K562 (cell line): ENCODE data around the gene TRIM27. TPM values are rescaled to one million over a fixed set of nuclear protein-coding genes. Genes with fewer than 3 reads are reported as not detected.

Experiments
- CHD4 ChIP-seq: fragments of 200-600 bp; sonication (generic); IDR thresholded peaks from 3 replicates; pipeline ENCODE4 v1.6.1; 2012; ENCODE audit warnings: low read depth, mild to moderate bottlenecking, mixed read lengths, low read length, inconsistent platforms; ENCODE audit not compliant: insufficient read depth, insufficient replicate concordance, poor library complexity, severe bottlenecking
- HNRNPUL1 ChIP-seq: fragments of 200-400 bp; formaldehyde crosslinking; IDR thresholded peaks from 2 replicates; pipeline ENCODE4 v1.6.1; 2017; ENCODE audit warnings: low read length
- JUND ChIP-seq, 2 experiments: IDR thresholded peaks; 2 replicates in 1 of 2; 3 replicates in 1 of 2; pipeline ENCODE4 v1.6.1; 2011; ENCODE audit warnings: borderline replicate concordance in 2 of 2, low read depth in 2 of 2, low read length in 2 of 2, improper control_type of control experiment in 1 of 2, missing biosample characterization in 1 of 2, missing genetic modification characterization in 1 of 2, missing genetic modification reagents in 1 of 2
- KAT2B ChIP-seq: IDR thresholded peaks from one replicate; pipeline ENCODE4 v1.6.1; 2012; ENCODE audit warnings: low read depth, mild to moderate bottlenecking, control low read depth, inconsistent platforms, low read length, moderate library complexity
- KDM5B ChIP-seq: fragments of 200-600 bp; sonication (generic); IDR thresholded peaks from 2 replicates; pipeline ENCODE4 v1.6.1; 2012; ENCODE audit warnings: low read depth, mild to moderate bottlenecking, moderate library complexity, low read length, control low read depth, inconsistent platforms; ENCODE audit not compliant: insufficient replicate concordance
- MYC ChIP-seq, 2 experiments: fragments of 250-450 bp in 1 of 2; sonication (Bioruptor Pico) in 1 of 2; IDR thresholded peaks; 2 replicates each; pipeline versions ENCODE4 v1.5.1 to v1.6.1; 2012 to 2021; ENCODE audit warnings: low read depth in 2 of 2, borderline replicate concordance in 1 of 2, improper control_type of control experiment in 1 of 2, low read length in 1 of 2, mild to moderate bottlenecking in 1 of 2, moderate library complexity in 1 of 2
- POLR2H ChIP-seq: IDR thresholded peaks from 2 replicates; pipeline ENCODE4 v1.6.1; 2016; ENCODE audit warnings: missing genetic modification characterization, low read depth, mild to moderate bottlenecking, control low read depth, missing compliant biosample characterization, moderate library complexity
- PRMT5 ChIP-seq: sonication (generic); formaldehyde crosslinking; IDR thresholded peaks from 2 replicates; pipeline ENCODE4 v1.5.0; 2020; ENCODE audit warnings: missing genetic modification reagents
- SAFB ChIP-seq: fragments of 200-400 bp; formaldehyde crosslinking; IDR thresholded peaks from 2 replicates; pipeline ENCODE4 v1.6.1; 2017; ENCODE audit warnings: low read depth, low read length, borderline replicate concordance
- SMC3 ChIP-seq: conservative IDR thresholded peaks from 2 replicates; pipeline ENCODE4 v1.6.1; 2011; ENCODE audit warnings: low read depth, low read length, improper control_type of control experiment; ENCODE audit not compliant: insufficient read depth
- TCF3 ChIP-seq: sonication (generic); formaldehyde crosslinking; IDR thresholded peaks from 2 replicates; pipeline ENCODE4 v1.4.0; 2020; ENCODE audit warnings: mild to moderate bottlenecking, missing genetic modification reagents
- TEAD2 ChIP-seq: fragments of 450-650 bp; IDR thresholded peaks from 2 replicates; pipeline ENCODE4 v1.6.1; 2016; ENCODE audit warnings: missing genetic modification characterization, control low read depth, missing compliant biosample characterization
- TRIM28 ChIP-seq: fragments of 450-650 bp; IDR thresholded peaks from 2 replicates; pipeline ENCODE4 v1.6.1; 2017
- ZC3H8 ChIP-seq: fragments of 450-650 bp; IDR thresholded peaks from 2 replicates; pipeline ENCODE4 v1.6.1; 2017
- ZNF586 ChIP-seq: fragments of 450-650 bp; formaldehyde crosslinking; conservative IDR thresholded peaks from 2 replicates; pipeline ENCODE4 v1.4.0; 2020; ENCODE audit warnings: mild to moderate bottlenecking, moderate library complexity
- polyA plus RNA-seq, 8 experiments: library from polyadenylated mRNA; depleted of rRNA in 4 of 8; stranded (reverse) in 5 of 8; unstranded in 3 of 8; fragments of >200 nt; fragmentation: Nextera tagmentation in 2 of 8; fragmentation: Illumina TruSeq in 1 of 8; extraction: Ambion mirVana in 2 of 8; extraction: Trizol in 1 of 8; gene quantifications; 2 replicates each; pipeline versions ENCODE4 v1.2.1 to v1.2.3, GENCODE V29; 2011 to 2014; ENCODE audit warnings: inconsistent platforms in 1 of 8, missing spikeins in 1 of 8
- total RNA-seq, 7 experiments: library from RNA; depleted of rRNA in 6 of 7; stranded (reverse); fragments of >200 nt in 6 of 7; fragmentation: Illumina TruSeq in 2 of 7; extraction: Trizol in 2 of 7; gene quantifications; 2 replicates each; pipeline versions ENCODE4 v1.2.1 to v1.2.3, GENCODE V29; 2011 to 2021; ENCODE audit warnings: low replicate concordance in 1 of 7
- TF ChIP-seq, protein P1 (sequence below): fragments of 200-400 bp; formaldehyde crosslinking; IDR thresholded peaks from 2 replicates; pipeline ENCODE4 v1.6.1; 2017; ENCODE audit warnings: mild to moderate bottlenecking, low read depth, low read length, moderate library complexity
- TF ChIP-seq, protein P2 (sequence below): fragments of 450-650 bp; formaldehyde crosslinking; IDR thresholded peaks from 2 replicates; pipeline ENCODE4 v1.4.0; 2020; ENCODE audit warnings: mild to moderate bottlenecking, moderate library complexity
- TF ChIP-seq, protein P3 (sequence below): sonication (generic); formaldehyde crosslinking; IDR thresholded peaks from 2 replicates; pipeline ENCODE4 v1.4.0; 2020; ENCODE audit warnings: mild to moderate bottlenecking, missing genetic modification reagents

The TRIM27 gene
- total and polyA plus RNA-seq, 9 of the 15 experiments (the other 6 are each of a cell fraction or from before 2014, with no cell fraction given), result 37.7 to 235 (median 122) TPM

DNA sequence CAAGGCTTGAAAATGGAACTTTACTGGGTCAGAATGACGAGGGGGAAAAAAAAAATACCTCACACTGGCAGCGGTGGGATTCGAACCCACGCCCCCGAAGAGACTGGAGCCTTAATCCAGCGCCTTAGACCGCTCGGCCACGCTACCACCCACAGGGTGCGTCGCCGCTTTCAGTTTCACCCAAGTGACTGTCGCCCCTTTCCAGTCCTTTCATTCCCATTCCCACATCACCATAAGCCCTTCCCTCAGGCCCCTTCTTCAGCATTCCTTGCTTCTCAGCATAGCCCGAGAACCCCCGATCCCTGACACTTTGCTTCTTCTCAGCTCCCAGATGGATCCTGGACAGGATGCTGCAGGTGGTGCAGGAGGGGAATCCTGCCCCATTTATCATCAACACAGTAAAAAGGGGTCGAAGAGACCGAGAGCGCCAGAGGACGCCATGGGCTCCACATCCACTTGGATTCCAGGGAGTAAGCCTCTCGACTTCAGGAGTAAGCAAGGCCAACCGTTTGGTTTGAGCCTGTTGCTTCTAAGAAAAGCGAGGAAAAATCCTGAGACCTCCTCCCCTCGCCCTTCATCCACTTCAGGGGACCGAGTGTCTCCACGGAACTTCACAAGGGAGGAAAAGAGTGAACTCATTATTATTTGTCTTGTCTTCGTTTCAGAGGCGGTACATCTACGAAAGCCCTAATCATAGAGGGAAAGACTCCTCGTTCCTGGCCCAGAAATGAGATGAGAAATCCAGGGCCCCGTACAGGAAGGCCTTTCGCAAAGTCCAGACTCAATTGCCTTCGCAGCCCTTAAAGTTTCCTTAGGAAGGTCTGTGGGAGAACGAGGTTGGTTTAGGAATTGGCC lies 20.0 kb upstream of the TRIM27 start (continued):
- no peak for TF ChIP-seq KAT2B
- no peak for TF ChIP-seq TEAD2 (tag)
- peak; percentile 32 for TF ChIP-seq KDM5B
- TF ChIP-seq, protein P1, sequence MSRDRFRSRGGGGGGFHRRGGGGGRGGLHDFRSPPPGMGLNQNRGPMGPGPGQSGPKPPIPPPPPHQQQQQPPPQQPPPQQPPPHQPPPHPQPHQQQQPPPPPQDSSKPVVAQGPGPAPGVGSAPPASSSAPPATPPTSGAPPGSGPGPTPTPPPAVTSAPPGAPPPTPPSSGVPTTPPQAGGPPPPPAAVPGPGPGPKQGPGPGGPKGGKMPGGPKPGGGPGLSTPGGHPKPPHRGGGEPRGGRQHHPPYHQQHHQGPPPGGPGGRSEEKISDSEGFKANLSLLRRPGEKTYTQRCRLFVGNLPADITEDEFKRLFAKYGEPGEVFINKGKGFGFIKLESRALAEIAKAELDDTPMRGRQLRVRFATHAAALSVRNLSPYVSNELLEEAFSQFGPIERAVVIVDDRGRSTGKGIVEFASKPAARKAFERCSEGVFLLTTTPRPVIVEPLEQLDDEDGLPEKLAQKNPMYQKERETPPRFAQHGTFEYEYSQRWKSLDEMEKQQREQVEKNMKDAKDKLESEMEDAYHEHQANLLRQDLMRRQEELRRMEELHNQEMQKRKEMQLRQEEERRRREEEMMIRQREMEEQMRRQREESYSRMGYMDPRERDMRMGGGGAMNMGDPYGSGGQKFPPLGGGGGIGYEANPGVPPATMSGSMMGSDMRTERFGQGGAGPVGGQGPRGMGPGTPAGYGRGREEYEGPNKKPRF, result no peak
- 0 out of 2 replicates have a peak, but pooled peaks have one; percentile 32 for TF ChIP-seq TRIM28
- TF ChIP-seq, protein P2, sequence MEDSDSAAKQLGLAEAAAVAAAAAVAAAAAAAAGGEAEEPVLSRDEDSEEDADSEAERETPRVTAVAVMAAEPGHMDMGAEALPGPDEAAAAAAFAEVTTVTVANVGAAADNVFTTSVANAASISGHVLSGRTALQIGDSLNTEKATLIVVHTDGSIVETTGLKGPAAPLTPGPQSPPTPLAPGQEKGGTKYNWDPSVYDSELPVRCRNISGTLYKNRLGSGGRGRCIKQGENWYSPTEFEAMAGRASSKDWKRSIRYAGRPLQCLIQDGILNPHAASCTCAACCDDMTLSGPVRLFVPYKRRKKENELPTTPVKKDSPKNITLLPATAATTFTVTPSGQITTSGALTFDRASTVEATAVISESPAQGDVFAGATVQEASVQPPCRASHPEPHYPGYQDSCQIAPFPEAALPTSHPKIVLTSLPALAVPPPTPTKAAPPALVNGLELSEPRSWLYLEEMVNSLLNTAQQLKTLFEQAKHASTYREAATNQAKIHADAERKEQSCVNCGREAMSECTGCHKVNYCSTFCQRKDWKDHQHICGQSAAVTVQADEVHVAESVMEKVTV (CRISPR knock-in tag), result no peak
- TF ChIP-seq POLR2H (tag), result peak; percentile 96
- TF ChIP-seq CHD4, result peak; percentile 79
- TF ChIP-seq ZC3H8, result no peak
- TF ChIP-seq ZNF586, result no peak
- peak; percentile 62; the same call in 1 of the 2 replicates for TF ChIP-seq JUND (IDR thresholded peaks at IDR 0.05; ENCODE audit: borderline replicate concordance, low read depth, low read length)
- TF ChIP-seq JUND (tag; IDR thresholded peaks at IDR 0.05; ENCODE audit: borderline replicate concordance, low read depth, low read length), result peak; percentile 71; the same call in 2 of the 3 replicates
- no peak; the same call in 1 of the 2 replicates for TF ChIP-seq TCF3 (CRISPR knock-in tag)
- TF ChIP-seq PRMT5 (CRISPR knock-in tag), result no peak
- TF ChIP-seq HNRNPUL1, result no peak
- TF ChIP-seq, protein P3, sequence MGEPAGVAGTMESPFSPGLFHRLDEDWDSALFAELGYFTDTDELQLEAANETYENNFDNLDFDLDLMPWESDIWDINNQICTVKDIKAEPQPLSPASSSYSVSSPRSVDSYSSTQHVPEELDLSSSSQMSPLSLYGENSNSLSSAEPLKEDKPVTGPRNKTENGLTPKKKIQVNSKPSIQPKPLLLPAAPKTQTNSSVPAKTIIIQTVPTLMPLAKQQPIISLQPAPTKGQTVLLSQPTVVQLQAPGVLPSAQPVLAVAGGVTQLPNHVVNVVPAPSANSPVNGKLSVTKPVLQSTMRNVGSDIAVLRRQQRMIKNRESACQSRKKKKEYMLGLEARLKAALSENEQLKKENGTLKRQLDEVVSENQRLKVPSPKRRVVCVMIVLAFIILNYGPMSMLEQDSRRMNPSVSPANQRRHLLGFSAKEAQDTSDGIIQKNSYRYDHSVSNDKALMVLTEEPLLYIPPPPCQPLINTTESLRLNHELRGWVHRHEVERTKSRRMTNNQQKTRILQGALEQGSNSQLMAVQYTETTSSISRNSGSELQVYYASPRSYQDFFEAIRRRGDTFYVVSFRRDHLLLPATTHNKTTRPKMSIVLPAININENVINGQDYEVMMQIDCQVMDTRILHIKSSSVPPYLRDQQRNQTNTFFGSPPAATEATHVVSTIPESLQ (CRISPR knock-in tag), result no peak
- peak; percentile 10; the same call in 1 of the 2 replicates for TF ChIP-seq MYC (IDR thresholded peaks at IDR 0.05; ENCODE audit: low read depth, low read length)
- no peak for TF ChIP-seq MYC (CRISPR knock-in tag; IDR thresholded peaks at IDR 0.05; ENCODE audit: borderline replicate concordance, low read depth)
- TF ChIP-seq SAFB, result no peak
- no peak for TF ChIP-seq SMC3
